HepG2 (cell line): ENCODE data around the gene CDH2. TPM values are rescaled to one million over a fixed set of nuclear protein-coding genes. Genes with fewer than 3 reads are reported as not detected.

ENCODE experiments used
- ATAC-seq: fragments of 200-7000 bp; cut with Tn5 transposase; 3 replicates; pipeline ENCODE4 v1.9.1; 2020; ENCODE audit warnings: mild to moderate bottlenecking, moderate library complexity
- BruUV-seq: library from RNA; stranded (reverse); fragments of 400-500 nt; replicated peaks from 2 replicates; lab custom pipeline; 2021; lab: Mats Ljungman, UMichigan
- CTCF ChIA-PET: fragments of 300-600 bp; formaldehyde crosslinking; extraction: SDS; loops from one replicate; lab custom pipeline; 2021; ENCODE audit warnings: low total read pairs, inconsistent platforms, low intra/inter-chr PET ratio; lab: Yijun Ruan, JAX
- POLR2A ChIA-PET: fragments of 350-600 bp; sonication (Branson Sonifier 250); formaldehyde crosslinking; loops from one replicate; lab custom pipeline; 2020; ENCODE audit warnings: antibody characterized with exemption, inconsistent platforms; lab: Yijun Ruan, JAX
- DNase-seq: peaks from one replicate; pipeline ENCODE4 v3.0.0-alpha.2; 2015; ENCODE audit warnings: low spot score
- FAIRE-seq: peaks from 3 replicates; lab custom pipeline; 2011; peaks lifted over from hg19 to GRCh38; lab: Jason Lieb, UNC
- H2AFZ ChIP-seq: one replicate; pipeline ENCODE4 v1.6.1; 2011; ENCODE audit warnings: low read length, inconsistent platforms
- H3K27ac ChIP-seq: fragments of 300-600 bp; 3 replicates; pipeline ENCODE4 v1.8.0; 2011; ENCODE audit warnings: mixed run types, mild to moderate bottlenecking, mixed read lengths, low read length, inconsistent platforms; ENCODE audit not compliant: insufficient read depth; ENCODE audit errors: extremely low read length
- H3K27me3 ChIP-seq, 2 experiments: fragments of 200-600 bp in 1 of 2; 2 replicates in 1 of 2; 3 replicates in 1 of 2; pipeline versions ENCODE4 v1.6.0 to v1.8.0; 2011; ENCODE audit warnings: low read length in 2 of 2, mild to moderate bottlenecking in 2 of 2, moderate library complexity in 2 of 2, inconsistent platforms in 1 of 2; ENCODE audit not compliant: insufficient read depth in 2 of 2, control insufficient read depth in 1 of 2
- H3K36me3 ChIP-seq, 2 experiments: fragments of 200-600 bp in 1 of 2; replicated peaks in 1 of 2; 2 replicates in 1 of 2; 3 replicates in 1 of 2; pipeline versions ENCODE4 v1.5.1 to v1.8.0; 2011; ENCODE audit warnings: low read length in 2 of 2, inconsistent platforms in 1 of 2; ENCODE audit not compliant: insufficient read depth in 2 of 2, control insufficient read depth in 1 of 2
- H3K4me1 ChIP-seq: 2 replicates; pipeline ENCODE4 v1.5.1; 2012; ENCODE audit warnings: low read length, inconsistent platforms; ENCODE audit not compliant: insufficient read depth
- H3K4me2 ChIP-seq: 2 replicates; pipeline ENCODE4 v1.6.0; 2011; ENCODE audit warnings: low read depth, low read length, inconsistent platforms
- H3K4me3 ChIP-seq, 3 experiments: fragments of 200-600 bp in 1 of 3; sonication (generic), shearing (Covaris generic) in 1 of 3; replicated peaks in 1 of 3; 2 replicates each; pipeline ENCODE4 v1.5.1; 2011 to 2016; ENCODE audit warnings: low read length in 3 of 3, inconsistent platforms in 2 of 3, low read depth in 2 of 3, mild to moderate bottlenecking in 2 of 3, control low read depth in 1 of 3, mixed read lengths in 1 of 3; ENCODE audit not compliant: insufficient read depth in 1 of 3
- H3K79me2 ChIP-seq: one replicate; pipeline ENCODE4 v1.6.1; 2011; ENCODE audit warnings: low read length, inconsistent platforms; ENCODE audit not compliant: insufficient read depth
- H3K9ac ChIP-seq: 2 replicates; pipeline ENCODE4 v1.6.0; 2011; ENCODE audit warnings: mild to moderate bottlenecking, low read depth, low read length, inconsistent platforms; ENCODE audit not compliant: insufficient read depth
- H3K9me3 ChIP-seq: 2 replicates; pipeline ENCODE4 v1.5.1; 2012; ENCODE audit warnings: mild to moderate bottlenecking, low read length
- H4K20me1 ChIP-seq: 2 replicates; pipeline ENCODE4 v1.6.0; 2011; ENCODE audit warnings: inconsistent platforms, mild to moderate bottlenecking, low read length, moderate library complexity; ENCODE audit not compliant: insufficient read depth
- MAFF ChIP-seq: IDR thresholded peaks from 2 replicates; pipeline ENCODE4 v1.6.1; 2011; ENCODE audit warnings: low read depth, low read length, improper control_type of control experiment
- MAFK ChIP-seq, 2 experiments: IDR thresholded peaks in 1 of 2; conservative IDR thresholded peaks in 1 of 2; 2 replicates each; pipeline ENCODE4 v1.6.1; 2011; ENCODE audit warnings: improper control_type of control experiment in 2 of 2, low read length in 2 of 2
- NR0B2 ChIP-seq: sonication (generic); formaldehyde crosslinking; IDR thresholded peaks from 2 replicates; pipeline ENCODE4 v1.4.0; 2020; ENCODE audit warnings: mild to moderate bottlenecking, missing genetic modification reagents
- RXRB ChIP-seq: IDR thresholded peaks from 2 replicates; pipeline ENCODE4 v1.6.1; 2016; ENCODE audit warnings: borderline replicate concordance, missing genetic modification reagents, missing compliant biosample characterization
- TBX2 ChIP-seq: sonication (generic); formaldehyde crosslinking; IDR thresholded peaks from 2 replicates; pipeline ENCODE4 v1.5.0; 2020; ENCODE audit warnings: missing genetic modification reagents, mild to moderate bottlenecking, borderline replicate concordance
- TCF12 ChIP-seq, 2 experiments: fragments of 450-650 bp in 1 of 2; sonication (generic) in 1 of 2; formaldehyde crosslinking in 1 of 2; IDR thresholded peaks; 2 replicates each; pipeline versions ENCODE4 v1.6.1 to v1.8.0; 2017 to 2022; ENCODE audit warnings: antibody characterized with exemption in 1 of 2, mild to moderate bottlenecking in 1 of 2, missing genetic modification reagents in 1 of 2, moderate library complexity in 1 of 2
- ZNF652 ChIP-seq: IDR thresholded peaks from 2 replicates; pipeline ENCODE4 v1.6.1; 2016; ENCODE audit warnings: low read depth, borderline replicate concordance
- WGBS: methylation state at CpG from one replicate; pipeline ENCODE4 v1.1.6; 2017; ENCODE audit warnings: low lambda C conversion rate; 5-methylcytosine and 5-hydroxymethylcytosine counted together
- in situ Hi-C: cut with HindIII; loops from 2 replicates; pipeline ENCODE4 v1.10.0; 2017; ENCODE audit warnings: low pct_unique_long_range_greater_than_20kb; ENCODE audit not compliant: extremely low pct_ligation_motif_present
- intact Hi-C: fragments of 100-400 bp; cut with micrococcal nuclease; formaldehyde crosslinking; loops from one replicate; pipeline ENCODE4 v1.10.0; 2022; ENCODE audit not compliant: unreplicated experiment
- polyA plus RNA-seq, 8 experiments: library from polyadenylated mRNA; depleted of rRNA in 3 of 8; stranded (reverse) in 7 of 8; unstranded in 1 of 8; fragments of >200 nt; fragmentation: Illumina TruSeq in 4 of 8; extraction: Trizol in 4 of 8; gene quantifications; 2 replicates each; pipeline versions ENCODE4 v1.2.1 to v1.2.3, GENCODE V29; 2011 to 2016; ENCODE audit warnings: low read depth in 4 of 8, missing spikeins in 1 of 8, mixed read lengths in 1 of 8; ENCODE audit not compliant: insufficient read depth in 1 of 8
- total RNA-seq, 5 experiments: library from RNA; depleted of rRNA; stranded (reverse); fragments of >200 nt; fragmentation: Illumina TruSeq; extraction: Trizol; gene quantifications; 2 replicates each; pipeline ENCODE4 v1.2.3, GENCODE V29; 2016; ENCODE audit warnings: low read depth in 1 of 5

Gene CDH2
- total and polyA plus RNA-seq, 2 of the 13 experiments (the other 11 are each of a cell fraction or from before 2014, with no cell fraction given) = 18.6 to 36.1 TPM

- POLR2A ChIA-PET = no interaction called here
- H3K4me2 ChIP-seq = no peak overlapping the region
- H3K27ac ChIP-seq = no peak overlapping the region
- ATAC-seq = no peak
- H3K9me3 ChIP-seq = no peaks in the 10 kb centered on the region
- in situ Hi-C loops (no loop called here), intact Hi-C loops (no loop called here)
- H3K27me3 ChIP-seq = no peaks in the 10 kb centered on the region
- BruUV-seq = no TSS peak
- no peaks in the 10 kb centered on the region for H4K20me1 ChIP-seq
- no peak overlapping the region for H3K4me3 ChIP-seq
- no peak for FAIRE-seq
- WGBS = 93% methylated on average over 1 of the region's 1 CpG
- DNase-seq = no peak
- peaks cover 3 to 6% of the 10 kb centered on the region in 2 experiments; a peak in 2 of 5 replicates for H3K36me3 ChIP-seq
- H2AFZ ChIP-seq = no peak overlapping the region
- TF ChIP-seq TCF12 (IDR thresholded peaks at IDR 0.05) (no peak), TCF12 (CRISPR knock-in tag; IDR thresholded peaks at IDR 0.05) (no peak)
- peaks cover 14% of the 10 kb centered on the region for H3K4me1 ChIP-seq
- H3K79me2 ChIP-seq = no peaks in the 10 kb centered on the region
- CTCF ChIA-PET = no interaction called here
- no peak overlapping the region for H3K9ac ChIP-seq
Observed at GRCh38 chr18:27970321-27970720, 206.6 kb downstream of the CDH2 start.

- Histone ChIP-seq H3K9me3 (no peaks in the 10 kb centered on the region), H3K4me1 (peaks cover 14% of the 10 kb centered on the region), H2AFZ (no peak overlapping the region), H3K4me3 (no peak overlapping the region), H3K9ac (no peak overlapping the region), H3K4me2 (no peak overlapping the region), H4K20me1 (no peaks in the 10 kb centered on the region), H3K27me3 (no peaks in the 10 kb centered on the region), H3K27ac (no peak overlapping the region), H3K79me2 (no peaks in the 10 kb centered on the region), H3K36me3 (peaks cover 3 to 6% of the 10 kb centered on the region in 2 experiments; a peak in 3 of 5 replicates)
- in situ Hi-C loops = no loop called here
- WGBS = 96% methylated on average over 1 of the region's 1 CpG
- FAIRE-seq (no peak), ATAC-seq (no peak), DNase-seq (no peak)
- no TSS peak for BruUV-seq
- POLR2A ChIA-PET = no interaction called here
- intact Hi-C loops = no loop called here
- TF ChIP-seq MAFF (peak; percentile 81), MAFK (conservative IDR thresholded peaks at IDR 0.05 in 1 of 2, IDR thresholded peaks at IDR 0.05 in 1 of 2; ENCODE audit: low read length in 2 of 2) (peak; percentile 66 to 88; a peak in 3 of 4 replicates), ZNF652 (CRISPR knock-in tag) (no peak), RXRB (no peak), NR0B2 (CRISPR knock-in tag) (no peak), TBX2 (CRISPR knock-in tag) (no peak)
- CTCF ChIA-PET = no interaction called here
Observed at GRCh38 chr18:27969206-27969605, 207.7 kb downstream of the CDH2 start.
